Activated B cell treated with CpG ODN at 0.5 μM for 24 hours (primary cell): ENCODE data around the gene DSG1. TPM values are rescaled to one million over a fixed set of nuclear protein-coding genes. Genes with fewer than 3 reads are reported as not detected.

Source experiments
- ATAC-seq: fragments of 200-7000 bp; cut with Tn5 transposase; one replicate; pipeline ENCODE4 v1.10.0; 2021; ENCODE audit warnings: low read depth, mild to moderate bottlenecking, moderate library complexity
- CTCF ChIA-PET: fragments of 350-600 bp; sonication (Branson Sonifier 250); formaldehyde crosslinking; loops from one replicate; lab custom pipeline; 2021; ENCODE audit warnings: antibody characterized with exemption; lab: Charles Lee
- POLR2A ChIA-PET: fragments of 350-600 bp; sonication (Branson Sonifier 250); formaldehyde crosslinking; loops from one replicate; lab custom pipeline; 2021; ENCODE audit warnings: antibody characterized with exemption; lab: Charles Lee
- DNase-seq: peaks from one replicate; pipeline ENCODE4 v3.0.0; 2022
- H3K27ac Mint-ChIP-seq: one replicate; pipeline ENCODE4 v1.8.0; 2020; ENCODE audit warnings: mixed read lengths
- H3K27me3 Mint-ChIP-seq: one replicate; pipeline ENCODE4 v1.8.0; 2021; ENCODE audit warnings: mixed read lengths
- H3K36me3 Mint-ChIP-seq: one replicate; pipeline ENCODE4 v1.8.0; 2021; ENCODE audit warnings: low read depth, mixed read lengths
- H3K4me1 Mint-ChIP-seq: one replicate; pipeline ENCODE4 v1.8.0; 2021; ENCODE audit warnings: mixed read lengths
- H3K4me3 Mint-ChIP-seq: one replicate; pipeline ENCODE4 v1.8.0; 2020; ENCODE audit warnings: mild to moderate bottlenecking, mixed read lengths
- H3K9me3 Mint-ChIP-seq: one replicate; pipeline ENCODE4 v1.8.0; 2020; ENCODE audit warnings: mixed read lengths
- CTCF ChIP-seq: fragments of 200-600 bp; IDR thresholded peaks from one replicate; pipeline ENCODE4 v1.8.0; 2022; ENCODE audit warnings: antibody characterized with exemption, mild to moderate bottlenecking
- intact Hi-C: fragments of 100-400 bp; cut with micrococcal nuclease; formaldehyde crosslinking; loops from one replicate; pipeline ENCODE4 v1.15.1; 2024
- total RNA-seq: library from RNA; stranded (reverse); gene quantifications from 2 replicates; pipeline ENCODE4 v1.2.3, GENCODE V29; 2022

DSG1 gene
- total RNA-seq, 1 donor from 2014 or later, result not detected

- ATAC-seq, result no peak
- no peak overlapping the region for H3K27ac Mint-ChIP-seq
- no peaks in the 10 kb centered on the region for H3K36me3 Mint-ChIP-seq
- ChIA-PET POLR2A (no interaction called here), CTCF (no interaction called here)
- H3K4me3 Mint-ChIP-seq, result no peak overlapping the region
- no peak for DNase-seq
- H3K27me3 Mint-ChIP-seq, result no peaks in the 10 kb centered on the region
- intact Hi-C loops, result no loop called here
- H3K4me1 Mint-ChIP-seq, result no peaks in the 10 kb centered on the region
- H3K9me3 Mint-ChIP-seq, result peaks cover 3% of the 10 kb centered on the region
- TF ChIP-seq CTCF, result no peak
Observed at GRCh38 chr18:31382107-31382506, 64.1 kb downstream of the DSG1 start.

GRCh38 chr18:31386741-31387140 is 68.8 kb downstream of the DSG1 start:
- Mint-ChIP-seq H3K4me1 (no peaks in the 10 kb centered on the region), H3K27me3 (no peaks in the 10 kb centered on the region), H3K9me3 (no peaks in the 10 kb centered on the region), H3K4me3 (no peak overlapping the region), H3K36me3 (no peaks in the 10 kb centered on the region), H3K27ac (no peak overlapping the region)
- DNase-seq, result no peak
- CTCF ChIA-PET, result no interaction called here
- POLR2A ChIA-PET, result no interaction called here
- no peak for ATAC-seq
- intact Hi-C loops, result no loop called here
- TF ChIP-seq CTCF, result no peak

GRCh38 chr18:31393286-31393685 is 75.3 kb downstream of the DSG1 start:
- no peaks in the 10 kb centered on the region for H3K4me1 Mint-ChIP-seq
- no peak overlapping the region for H3K4me3 Mint-ChIP-seq
- H3K27me3 Mint-ChIP-seq, result no peaks in the 10 kb centered on the region
- no peak for TF ChIP-seq CTCF
- CTCF ChIA-PET, result no interaction called here
- no peak for ATAC-seq
- DNase-seq, result no peak
- intact Hi-C loops, result no loop called here
- POLR2A ChIA-PET, result no interaction called here
- no peaks in the 10 kb centered on the region for H3K36me3 Mint-ChIP-seq
- H3K9me3 Mint-ChIP-seq, result no peaks in the 10 kb centered on the region
- no peak overlapping the region for H3K27ac Mint-ChIP-seq

GRCh38 chr18:31396796-31397612 is 79.0 kb downstream of the DSG1 start:
- Mint-ChIP-seq H3K27ac (no peak overlapping the region), H3K36me3 (no peaks in the 10 kb centered on the region), H3K27me3 (no peaks in the 10 kb centered on the region), H3K4me3 (no peak overlapping the region), H3K4me1 (no peaks in the 10 kb centered on the region), H3K9me3 (no peaks in the 10 kb centered on the region)
- ChIA-PET POLR2A (no interaction called here), CTCF (no interaction called here)
- DNase-seq, result no peak
- ATAC-seq, result no peak
- no peak for TF ChIP-seq CTCF
- intact Hi-C loops, result no loop called here

GRCh38 chr18:31398191-31398590 is 80.2 kb downstream of the DSG1 start:
- intact Hi-C loops, result no loop called here
- ChIA-PET POLR2A (no interaction called here), CTCF (no interaction called here)
- no peak overlapping the region for H3K27ac Mint-ChIP-seq
- no peaks in the 10 kb centered on the region for H3K36me3 Mint-ChIP-seq
- TF ChIP-seq CTCF, result no peak
- no peak overlapping the region for H3K4me3 Mint-ChIP-seq
- H3K4me1 Mint-ChIP-seq, result no peaks in the 10 kb centered on the region
- ATAC-seq (no peak), DNase-seq (no peak)
- no peaks in the 10 kb centered on the region for H3K9me3 Mint-ChIP-seq
- no peaks in the 10 kb centered on the region for H3K27me3 Mint-ChIP-seq
